NCI-H446 (cell line): ENCODE results near the gene MND1.
"Not testable (repeated sequence)": the region's sequence is repeated elsewhere in the genome, so short reads cannot be mapped to it uniquely, and the experiment has no call there.

ENCODE experiments used
- DNase-seq, 2 experiments: peaks; one replicate each; lab custom pipeline; 2025; lab: John Stamatoyannopoulos, UW

MND1 gene

GRCh38 chr4:153440475-153440874 is 96.0 kb downstream of the MND1 start:
- DNase-seq, result no peak

- DNase-seq, result no peak
Observed at GRCh38 chr4:153447175-153447905, 102.9 kb downstream of the MND1 start.

GRCh38 chr4:153448003-153448731 is 103.7 kb downstream of the MND1 start:
- no peak for DNase-seq

GRCh38 chr4:153449338-153449737 is 104.8 kb downstream of the MND1 start:
- no peak for DNase-seq

GRCh38 chr4:153450544-153450917 is 106.0 kb downstream of the MND1 start:
- DNase-seq, result no peak

GRCh38 chr4:153451145-153451544 is 106.7 kb downstream of the MND1 start:
- DNase-seq, result not testable (repeated sequence)

- no peak for DNase-seq
Observed at GRCh38 chr4:153451911-153452657, 107.6 kb downstream of the MND1 start.

GRCh38 chr4:153452658-153453378 is 108.3 kb downstream of the MND1 start:
- no peak for DNase-seq

GRCh38 chr4:153453402-153453801 is 108.9 kb downstream of the MND1 start:
- no peak for DNase-seq

- DNase-seq, result no peak
Observed at GRCh38 chr4:153458969-153459368, 114.5 kb downstream of the MND1 start.

- not testable (repeated sequence) for DNase-seq
Observed at GRCh38 chr4:153461549-153461948, 117.1 kb downstream of the MND1 start.

- no peak for DNase-seq
Observed at GRCh38 chr4:153464068-153464467, 119.6 kb downstream of the MND1 start.
